Measurements from ENCODE around the gene F10.
"Not testable (repeated sequence)": the region's sequence is repeated elsewhere in the genome, so short reads cannot be mapped to it uniquely, and the experiment has no call there.

F10 gene

GRCh38 chr13:113086991-113087922 is 35.3 kb upstream of the F10 start:
- DNase-seq, result no peak

- no peak for DNase-seq
Observed at GRCh38 chr13:113087923-113088690, 34.5 kb upstream of the F10 start.

GRCh38 chr13:113088691-113089020 is 33.9 kb upstream of the F10 start:
- no peak for DNase-seq

GRCh38 chr13:113089693-113090414 is 32.7 kb upstream of the F10 start:
- no peak for DNase-seq

- no peak for DNase-seq
Observed at GRCh38 chr13:113090415-113090770, 32.2 kb upstream of the F10 start.

- DNase-seq, result no peak
Observed at GRCh38 chr13:113090806-113091205, 31.8 kb upstream of the F10 start.

- no peak for DNase-seq
Observed at GRCh38 chr13:113091211-113091771, 31.3 kb upstream of the F10 start.

- DNase-seq, result no peak
Observed at GRCh38 chr13:113091891-113092775, 30.5 kb upstream of the F10 start.

- DNase-seq, result peak; percentile 28
Observed at GRCh38 chr13:113092776-113093579, 29.6 kb upstream of the F10 start.

GRCh38 chr13:113093580-113094409 is 28.8 kb upstream of the F10 start:
- no peak for DNase-seq

GRCh38 chr13:113094410-113094800 is 28.2 kb upstream of the F10 start:
- DNase-seq, result no peak

GRCh38 chr13:113095146-113096051 is 27.2 kb upstream of the F10 start:
- no peak for DNase-seq

GRCh38 chr13:113096052-113096744 is 26.4 kb upstream of the F10 start:
- DNase-seq, result no peak

GRCh38 chr13:113096745-113097305 is 25.8 kb upstream of the F10 start:
- DNase-seq, result no peak

- no peak for DNase-seq
Observed at GRCh38 chr13:113097651-113098050, 24.9 kb upstream of the F10 start.

GRCh38 chr13:113098162-113098732 is 24.4 kb upstream of the F10 start:
- DNase-seq, result no peak

GRCh38 chr13:113099142-113099541 is 23.5 kb upstream of the F10 start:
- no peak for DNase-seq

- DNase-seq, result not testable (repeated sequence)
Observed at GRCh38 chr13:113102302-113102701, 20.3 kb upstream of the F10 start.
